Omental fat pad (tissue), 4 donors: ENCODE data around the gene RAD18. TPM values are rescaled to one million over a fixed set of nuclear protein-coding genes. Genes with fewer than 3 reads are reported as not detected.

Source experiments
- ATAC-seq: fragments of 150-250 bp; one replicate; pipeline ENCODE4 v1.9.1; 2016; ENCODE audit warnings: mild to moderate bottlenecking, moderate library complexity; ENCODE audit not compliant: low FRiP score
- DNase-seq: peaks from one replicate; pipeline ENCODE4 v3.0.0-alpha.2; 2019; ENCODE audit warnings: low spot score
- CTCF ChIP-seq, 3 donors: fragments of 450-650 bp; IDR thresholded peaks; one replicate each; pipeline ENCODE4 v1.5.1; 2016 to 2017; ENCODE audit warnings: antibody characterized with exemption in 3 of 3, mild to moderate bottlenecking in 3 of 3, moderate library complexity in 2 of 3
- total RNA-seq, 4 donors: library from RNA; depleted of rRNA; stranded (reverse); fragments of >200 nt; gene quantifications; one replicate each; pipeline ENCODE4 v1.1.0, GENCODE V29; 2016

Gene RAD18
- total RNA-seq, 4 donors from 2014 or later: 4.2 to 9.8 (median 6.7) TPM

DNA sequence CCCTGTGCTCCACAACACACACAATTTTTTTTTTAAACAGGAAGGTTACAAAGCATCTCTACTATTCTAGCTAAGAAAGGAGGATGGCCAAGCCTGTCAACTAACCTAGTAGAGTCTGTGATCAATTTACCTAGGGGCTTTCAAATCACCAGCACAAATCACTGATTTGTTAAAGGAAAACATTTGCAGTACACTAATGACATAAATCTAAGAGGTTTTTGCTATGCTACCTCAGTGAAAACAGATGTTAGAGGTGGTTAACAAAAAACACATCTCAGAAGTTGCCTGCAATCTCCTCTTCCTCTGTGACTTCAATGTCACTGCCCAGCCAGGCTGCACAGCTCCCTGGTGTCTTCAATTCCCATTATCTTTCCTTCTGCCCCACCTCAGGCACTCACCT is 72.0 kb downstream of the RAD18 start:
- no peak for TF ChIP-seq CTCF (IDR thresholded peaks at IDR 0.05)

GRCh38 chr3:8888301-8888915 is 74.9 kb downstream of the RAD18 start:
- no peak for DNase-seq
- ATAC-seq: no peak
- no peak for TF ChIP-seq CTCF (IDR thresholded peaks at IDR 0.05)

More for the DNA sequence above, 72.0 kb downstream of the RAD18 start:
- ATAC-seq (no peak), DNase-seq (no peak)

GRCh38 chr3:8887435-8888300 is 75.6 kb downstream of the RAD18 start:
- DNase-seq: no peak
- TF ChIP-seq CTCF (IDR thresholded peaks at IDR 0.05): no peak
- no peak for ATAC-seq

- no peak for TF ChIP-seq CTCF (IDR thresholded peaks at IDR 0.05)
- DNase-seq (no peak), ATAC-seq (no peak)
Measured at GRCh38 chr3:8886546-8886945, 76.7 kb downstream of the RAD18 start.

- TF ChIP-seq CTCF (IDR thresholded peaks at IDR 0.05): no peak
- no peak for ATAC-seq
Measured at GRCh38 chr3:8885536-8886316, 77.5 kb downstream of the RAD18 start.

DNA sequence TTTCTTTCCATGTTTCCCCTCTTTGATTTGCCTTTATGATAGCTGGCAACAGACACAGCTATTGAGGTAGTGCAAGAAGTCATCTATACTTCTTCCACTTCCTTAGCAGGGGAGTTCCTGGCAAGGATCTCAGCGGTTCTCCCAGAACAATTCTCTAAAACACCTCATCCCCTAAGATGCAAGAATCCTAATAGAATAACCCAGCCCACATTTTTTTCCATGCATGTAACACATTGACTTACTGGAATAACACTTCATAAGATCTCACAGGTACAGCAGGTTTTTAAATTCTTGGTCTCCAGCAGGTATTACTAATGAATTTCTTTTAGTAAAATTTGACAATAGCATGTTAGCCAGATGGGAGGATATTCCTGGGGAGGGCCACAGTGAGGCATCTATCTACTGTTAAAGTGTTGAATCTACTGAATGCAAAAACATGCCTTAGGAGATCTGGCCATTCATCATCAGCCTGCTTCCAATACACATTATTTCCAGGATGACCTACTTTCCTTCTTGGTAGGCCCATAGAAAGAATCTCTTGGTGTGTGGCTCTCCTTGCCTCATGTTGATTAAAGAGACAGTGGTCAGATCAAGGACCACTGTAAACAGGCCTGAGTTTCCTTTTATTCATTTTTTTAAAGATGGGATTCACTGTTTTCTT is 78.5 kb downstream of the RAD18 start:
- DNase-seq (no peak), ATAC-seq (no peak)
- TF ChIP-seq CTCF (IDR thresholded peaks at IDR 0.05): no peak

More at GRCh38 chr3:8885536-8886316, 77.5 kb downstream of the RAD18 start:
- no peak for DNase-seq
